ENCODE data around the gene LOXL1. TPM values are rescaled to one million over a fixed set of nuclear protein-coding genes. Genes with fewer than 3 reads are reported as not detected.

The LOXL1 gene
- total RNA-seq, 1 donor from 2014 or later, result 31.9 TPM

DNA sequence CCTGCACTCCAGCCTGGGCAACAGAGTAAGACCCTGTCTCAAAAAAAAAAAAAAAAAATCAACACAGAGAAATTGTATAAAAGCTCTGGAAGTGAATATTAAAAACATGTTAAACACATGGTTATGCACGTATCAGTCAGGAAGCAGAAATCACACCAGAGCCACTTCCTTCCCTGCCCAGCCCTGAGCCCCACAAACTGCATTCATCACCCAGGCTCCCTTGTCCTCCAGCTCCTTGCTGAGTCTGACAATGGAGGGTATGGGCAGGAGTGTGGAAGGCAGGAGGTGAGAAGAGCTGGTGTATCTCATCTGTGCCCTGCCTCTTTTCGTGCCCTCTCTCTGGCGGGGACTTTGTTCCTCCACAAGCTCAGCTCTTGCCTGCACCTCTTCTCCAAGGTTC lies 12.1 kb upstream of the LOXL1 start:
- no peak overlapping the region for H3K4me3 ChIP-seq
- H3K36me3 ChIP-seq, result no peaks in the 10 kb centered on the region
- H3K4me1 ChIP-seq, result no peaks in the 10 kb centered on the region
- no peaks in the 10 kb centered on the region for H3K27me3 ChIP-seq (ENCODE audit: low read depth)
- DNase-seq, result no peak
- H3K27ac ChIP-seq (replicated peaks), result no peak overlapping the region
- intact Hi-C loops (cut with micrococcal nuclease), result no loop called here
- TF ChIP-seq, protein P1, sequence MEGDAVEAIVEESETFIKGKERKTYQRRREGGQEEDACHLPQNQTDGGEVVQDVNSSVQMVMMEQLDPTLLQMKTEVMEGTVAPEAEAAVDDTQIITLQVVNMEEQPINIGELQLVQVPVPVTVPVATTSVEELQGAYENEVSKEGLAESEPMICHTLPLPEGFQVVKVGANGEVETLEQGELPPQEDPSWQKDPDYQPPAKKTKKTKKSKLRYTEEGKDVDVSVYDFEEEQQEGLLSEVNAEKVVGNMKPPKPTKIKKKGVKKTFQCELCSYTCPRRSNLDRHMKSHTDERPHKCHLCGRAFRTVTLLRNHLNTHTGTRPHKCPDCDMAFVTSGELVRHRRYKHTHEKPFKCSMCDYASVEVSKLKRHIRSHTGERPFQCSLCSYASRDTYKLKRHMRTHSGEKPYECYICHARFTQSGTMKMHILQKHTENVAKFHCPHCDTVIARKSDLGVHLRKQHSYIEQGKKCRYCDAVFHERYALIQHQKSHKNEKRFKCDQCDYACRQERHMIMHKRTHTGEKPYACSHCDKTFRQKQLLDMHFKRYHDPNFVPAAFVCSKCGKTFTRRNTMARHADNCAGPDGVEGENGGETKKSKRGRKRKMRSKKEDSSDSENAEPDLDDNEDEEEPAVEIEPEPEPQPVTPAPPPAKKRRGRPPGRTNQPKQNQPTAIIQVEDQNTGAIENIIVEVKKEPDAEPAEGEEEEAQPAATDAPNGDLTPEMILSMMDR (IDR thresholded peaks at IDR 0.05; ENCODE audit: borderline replicate concordance), result no peak
- H3K9me3 ChIP-seq (replicated peaks), result peaks cover 7% of the 10 kb centered on the region

GRCh38 chr15:73915082-73915481 lies 11.2 kb upstream of the LOXL1 start:
- Histone ChIP-seq H3K27me3 (ENCODE audit: low read depth) (no peaks in the 10 kb centered on the region), H3K36me3 (no peaks in the 10 kb centered on the region), H3K4me3 (no peak overlapping the region), H3K4me1 (peaks cover 4% of the 10 kb centered on the region), H3K27ac (replicated peaks) (no peak overlapping the region), H3K9me3 (replicated peaks) (peaks cover 7% of the 10 kb centered on the region)
- intact Hi-C loops (cut with micrococcal nuclease), result no loop called here
- TF ChIP-seq, protein P1 (IDR thresholded peaks at IDR 0.05; ENCODE audit: borderline replicate concordance), result no peak
- no peak for DNase-seq

DNA sequence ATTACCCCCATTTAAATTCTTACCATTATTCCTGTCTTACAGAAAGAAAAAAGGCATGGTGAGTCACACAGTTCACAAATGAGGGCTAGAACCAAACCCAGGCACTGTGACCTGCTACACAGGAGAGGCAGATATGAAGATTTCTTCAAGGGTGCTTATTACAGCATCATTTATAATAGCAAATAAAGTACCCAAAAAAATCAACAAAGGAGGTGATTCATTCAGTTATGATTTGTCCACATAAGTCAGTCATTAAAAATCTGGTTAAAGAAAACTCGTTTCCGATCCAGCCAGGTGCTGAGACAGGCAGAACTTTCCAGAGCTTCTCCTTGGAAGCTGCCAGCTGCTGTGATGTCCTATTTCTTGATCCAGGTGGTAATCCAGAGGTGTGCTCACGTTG lies 7.5 kb upstream of the LOXL1 start:
- H3K4me3 ChIP-seq, result no peak overlapping the region
- intact Hi-C loops (cut with micrococcal nuclease), result no loop called here
- peaks cover 41% of the 10 kb centered on the region for H3K4me1 ChIP-seq
- H3K36me3 ChIP-seq, result no peaks in the 10 kb centered on the region
- H3K27ac ChIP-seq (replicated peaks), result no peak overlapping the region
- no peaks in the 10 kb centered on the region for H3K27me3 ChIP-seq (ENCODE audit: low read depth)
- DNase-seq, result no peak
- H3K9me3 ChIP-seq (replicated peaks), result peaks cover 7% of the 10 kb centered on the region
- TF ChIP-seq, protein P1 (IDR thresholded peaks at IDR 0.05; ENCODE audit: borderline replicate concordance), result no peak

GRCh38 chr15:73919706-73920105 lies 6.6 kb upstream of the LOXL1 start:
- Histone ChIP-seq H3K27ac (replicated peaks) (peak overlapping the region; percentile 87), H3K4me3 (no peak overlapping the region), H3K9me3 (replicated peaks) (peaks cover 7% of the 10 kb centered on the region), H3K4me1 (peaks cover 51% of the 10 kb centered on the region), H3K27me3 (ENCODE audit: low read depth) (no peaks in the 10 kb centered on the region), H3K36me3 (no peaks in the 10 kb centered on the region)
- TF ChIP-seq, protein P1 (IDR thresholded peaks at IDR 0.05; ENCODE audit: borderline replicate concordance), result no peak
- intact Hi-C loops (cut with micrococcal nuclease), result no loop called here
- no peak for DNase-seq

GRCh38 chr15:73921254-73921925 lies 4.9 kb upstream of the LOXL1 start:
- H3K4me3 ChIP-seq, result no peak overlapping the region
- H3K27ac ChIP-seq (replicated peaks), result peak overlapping the region; percentile 87
- TF ChIP-seq, protein P1 (IDR thresholded peaks at IDR 0.05; ENCODE audit: borderline replicate concordance), result no peak
- H3K27me3 ChIP-seq (ENCODE audit: low read depth), result no peaks in the 10 kb centered on the region
- no peaks in the 10 kb centered on the region for H3K36me3 ChIP-seq
- peak; percentile 81 for DNase-seq
- intact Hi-C loops (cut with micrococcal nuclease), result no loop called here
- H3K9me3 ChIP-seq (replicated peaks), result peaks cover 2% of the 10 kb centered on the region
- peaks cover 67% of the 10 kb centered on the region for H3K4me1 ChIP-seq

All from left ventricle myocardium inferior (tissue), 1 donor.